GM12864 (cell line): ENCODE measurements around the gene SIPA1L2.

Source experiments
- DNase-seq: peaks from one replicate; pipeline ENCODE4 v3.0.0-alpha.2; 2011; ENCODE audit warnings: low read depth
- H3K4me3 ChIP-seq: 2 replicates; pipeline ENCODE4 v1.5.1; 2011; ENCODE audit warnings: mild to moderate bottlenecking, low read depth, low read length, control low read depth
- TF ChIP-seq, protein P1 (sequence below): IDR thresholded peaks from 2 replicates; pipeline ENCODE4 v1.5.1; 2011; ENCODE audit warnings: low read depth, mild to moderate bottlenecking, moderate library complexity, low read length, control low read depth, inconsistent platforms; ENCODE audit errors: missing control alignments

SIPA1L2 gene, protein sequence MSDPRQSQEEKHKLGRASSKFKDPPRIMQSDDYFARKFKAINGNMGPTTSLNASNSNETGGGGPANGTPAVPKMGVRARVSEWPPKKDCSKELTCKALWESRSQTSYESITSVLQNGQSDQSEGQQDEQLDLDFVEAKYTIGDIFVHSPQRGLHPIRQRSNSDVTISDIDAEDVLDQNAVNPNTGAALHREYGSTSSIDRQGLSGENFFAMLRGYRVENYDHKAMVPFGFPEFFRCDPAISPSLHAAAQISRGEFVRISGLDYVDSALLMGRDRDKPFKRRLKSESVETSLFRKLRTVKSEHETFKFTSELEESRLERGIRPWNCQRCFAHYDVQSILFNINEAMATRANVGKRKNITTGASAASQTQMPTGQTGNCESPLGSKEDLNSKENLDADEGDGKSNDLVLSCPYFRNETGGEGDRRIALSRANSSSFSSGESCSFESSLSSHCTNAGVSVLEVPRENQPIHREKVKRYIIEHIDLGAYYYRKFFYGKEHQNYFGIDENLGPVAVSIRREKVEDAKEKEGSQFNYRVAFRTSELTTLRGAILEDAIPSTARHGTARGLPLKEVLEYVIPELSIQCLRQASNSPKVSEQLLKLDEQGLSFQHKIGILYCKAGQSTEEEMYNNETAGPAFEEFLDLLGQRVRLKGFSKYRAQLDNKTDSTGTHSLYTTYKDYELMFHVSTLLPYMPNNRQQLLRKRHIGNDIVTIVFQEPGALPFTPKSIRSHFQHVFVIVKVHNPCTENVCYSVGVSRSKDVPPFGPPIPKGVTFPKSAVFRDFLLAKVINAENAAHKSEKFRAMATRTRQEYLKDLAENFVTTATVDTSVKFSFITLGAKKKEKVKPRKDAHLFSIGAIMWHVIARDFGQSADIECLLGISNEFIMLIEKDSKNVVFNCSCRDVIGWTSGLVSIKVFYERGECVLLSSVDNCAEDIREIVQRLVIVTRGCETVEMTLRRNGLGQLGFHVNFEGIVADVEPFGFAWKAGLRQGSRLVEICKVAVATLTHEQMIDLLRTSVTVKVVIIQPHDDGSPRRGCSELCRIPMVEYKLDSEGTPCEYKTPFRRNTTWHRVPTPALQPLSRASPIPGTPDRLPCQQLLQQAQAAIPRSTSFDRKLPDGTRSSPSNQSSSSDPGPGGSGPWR (N-terminal part only)

DNA sequence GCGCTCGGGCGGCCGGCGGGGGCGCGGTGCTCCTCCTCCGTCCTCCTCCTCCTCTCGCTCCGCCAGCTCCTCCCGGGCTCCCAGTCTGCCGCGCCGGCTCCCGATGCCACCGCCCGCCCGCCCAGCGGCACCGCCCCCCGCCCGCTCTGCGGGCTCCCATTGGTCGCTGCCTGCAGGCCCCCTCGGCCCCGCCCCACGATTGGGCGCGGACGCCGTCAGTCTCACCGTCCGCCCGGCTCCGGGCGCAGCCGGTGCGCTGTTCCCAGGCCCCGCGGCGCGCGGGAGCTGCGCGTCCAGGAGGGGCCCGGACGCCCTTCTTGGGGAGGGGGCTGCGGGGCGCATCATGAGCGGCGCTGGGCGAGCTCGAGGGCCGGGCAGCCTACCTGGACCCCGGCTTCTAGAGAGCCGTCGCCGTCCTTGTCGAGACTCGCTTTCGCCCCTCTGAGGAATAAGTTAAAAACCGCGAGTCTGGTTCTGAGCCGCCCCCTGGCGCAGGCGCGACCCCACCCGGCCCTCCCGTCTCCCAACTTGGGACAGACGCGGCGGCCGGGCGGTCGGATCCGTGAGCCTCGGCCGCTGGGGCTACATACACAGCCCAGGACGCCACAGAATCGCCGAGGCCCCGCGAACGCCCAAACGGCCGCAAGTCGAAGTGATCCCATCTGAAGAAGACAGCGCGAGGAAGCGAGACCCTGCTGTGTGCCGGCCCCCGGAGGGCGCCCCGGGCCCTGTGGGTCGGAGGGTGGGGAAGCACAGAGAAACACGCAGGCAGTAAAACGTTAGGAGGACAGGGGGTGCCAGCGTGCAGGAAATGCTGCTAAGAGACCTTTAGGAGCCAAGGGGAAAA lies at the start of gene SIPA1L2:
TSS of gene SIPA1L2 (minus strand) at position 87 of the 847 bp plus-strand sequence. CDS start 114,794 bp downstream, outside the sequence.
- TF ChIP-seq, protein P1, sequence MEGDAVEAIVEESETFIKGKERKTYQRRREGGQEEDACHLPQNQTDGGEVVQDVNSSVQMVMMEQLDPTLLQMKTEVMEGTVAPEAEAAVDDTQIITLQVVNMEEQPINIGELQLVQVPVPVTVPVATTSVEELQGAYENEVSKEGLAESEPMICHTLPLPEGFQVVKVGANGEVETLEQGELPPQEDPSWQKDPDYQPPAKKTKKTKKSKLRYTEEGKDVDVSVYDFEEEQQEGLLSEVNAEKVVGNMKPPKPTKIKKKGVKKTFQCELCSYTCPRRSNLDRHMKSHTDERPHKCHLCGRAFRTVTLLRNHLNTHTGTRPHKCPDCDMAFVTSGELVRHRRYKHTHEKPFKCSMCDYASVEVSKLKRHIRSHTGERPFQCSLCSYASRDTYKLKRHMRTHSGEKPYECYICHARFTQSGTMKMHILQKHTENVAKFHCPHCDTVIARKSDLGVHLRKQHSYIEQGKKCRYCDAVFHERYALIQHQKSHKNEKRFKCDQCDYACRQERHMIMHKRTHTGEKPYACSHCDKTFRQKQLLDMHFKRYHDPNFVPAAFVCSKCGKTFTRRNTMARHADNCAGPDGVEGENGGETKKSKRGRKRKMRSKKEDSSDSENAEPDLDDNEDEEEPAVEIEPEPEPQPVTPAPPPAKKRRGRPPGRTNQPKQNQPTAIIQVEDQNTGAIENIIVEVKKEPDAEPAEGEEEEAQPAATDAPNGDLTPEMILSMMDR: peak; percentile 40
- H3K4me3 ChIP-seq: peak within 1 kb of the TSS; percentile 67

DNA sequence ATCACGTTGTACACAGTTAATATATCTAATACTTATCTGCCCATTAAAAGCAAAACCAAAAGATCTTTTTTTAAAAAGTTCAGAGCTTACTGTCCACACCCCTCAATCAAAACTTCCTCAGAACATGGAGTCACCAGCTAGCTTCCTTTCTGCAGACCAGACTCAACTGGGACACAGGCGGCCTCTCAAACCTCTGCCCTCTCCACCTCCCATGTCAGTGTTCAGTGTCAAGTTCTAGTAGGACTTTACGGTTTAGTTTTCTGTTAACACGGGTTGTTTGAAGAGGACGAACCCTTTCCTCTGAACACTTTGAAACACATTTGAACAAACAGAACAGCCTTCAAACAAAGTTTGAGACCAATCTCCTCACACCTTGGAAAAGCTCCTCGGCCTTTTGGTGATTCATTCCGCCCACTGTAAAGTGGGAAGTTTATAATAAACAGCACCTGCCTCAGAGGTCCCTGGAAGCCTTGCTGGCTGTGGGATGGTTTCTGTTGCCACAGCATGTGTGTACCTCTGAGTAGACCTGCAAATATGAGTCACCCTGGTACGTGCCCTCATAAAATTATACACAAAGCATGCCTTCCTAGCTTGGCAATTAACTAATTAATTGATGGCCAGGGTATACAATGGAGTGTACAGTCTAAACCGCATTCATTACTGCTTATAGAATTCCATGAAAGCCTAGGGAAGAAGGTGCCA lies 48.4 kb upstream of the SIPA1L2 start:
- TF ChIP-seq, protein P1: no peak
- no peak overlapping the region for H3K4me3 ChIP-seq
- DNase-seq: no peak

More for the DNA sequence above, at the start of gene SIPA1L2:
- DNase-seq: peak; percentile 34

DNA sequence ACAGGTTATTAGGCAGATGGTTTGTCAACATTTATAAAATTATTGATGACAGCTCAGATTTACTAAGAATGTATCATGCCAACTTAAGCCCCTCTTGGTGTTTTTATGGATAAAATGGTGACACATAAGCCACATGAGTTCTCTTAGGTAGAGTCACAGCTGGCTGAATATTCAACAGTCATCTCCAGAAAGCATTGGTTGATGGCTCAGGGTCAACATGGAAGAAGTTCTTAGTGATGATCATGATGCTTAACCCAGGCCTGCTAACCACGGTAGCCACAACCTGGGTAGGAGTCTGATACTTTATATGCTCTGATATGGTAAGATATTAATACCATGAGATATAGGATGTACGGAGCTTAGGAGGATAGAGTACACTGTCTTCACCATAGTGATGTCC lies 46.4 kb upstream of the SIPA1L2 start:
- H3K4me3 ChIP-seq: no peak overlapping the region
- no peak for DNase-seq
- TF ChIP-seq, protein P1: no peak

DNA sequence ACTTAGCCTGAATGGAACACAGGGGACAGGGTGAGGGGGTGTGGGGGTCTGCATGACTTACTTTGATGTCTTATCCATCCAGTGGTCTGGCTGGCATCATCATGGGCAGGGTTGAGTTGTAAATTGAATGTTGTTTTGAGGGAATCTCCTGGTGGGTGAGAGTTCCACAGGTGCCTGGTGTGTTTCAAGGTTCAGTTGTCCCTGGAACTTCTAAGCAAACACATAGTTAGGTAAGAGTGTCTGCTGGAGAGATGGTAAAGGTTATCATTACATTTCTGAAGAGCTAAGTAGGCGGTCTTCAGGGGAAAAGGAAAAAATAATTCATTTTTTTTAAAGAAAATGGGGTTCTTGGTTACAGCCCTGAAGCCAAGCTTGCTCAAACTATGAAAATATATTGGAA lies 46.0 kb upstream of the SIPA1L2 start:
- H3K4me3 ChIP-seq: no peak overlapping the region
- no peak for DNase-seq
- TF ChIP-seq, protein P1: no peak

DNA sequence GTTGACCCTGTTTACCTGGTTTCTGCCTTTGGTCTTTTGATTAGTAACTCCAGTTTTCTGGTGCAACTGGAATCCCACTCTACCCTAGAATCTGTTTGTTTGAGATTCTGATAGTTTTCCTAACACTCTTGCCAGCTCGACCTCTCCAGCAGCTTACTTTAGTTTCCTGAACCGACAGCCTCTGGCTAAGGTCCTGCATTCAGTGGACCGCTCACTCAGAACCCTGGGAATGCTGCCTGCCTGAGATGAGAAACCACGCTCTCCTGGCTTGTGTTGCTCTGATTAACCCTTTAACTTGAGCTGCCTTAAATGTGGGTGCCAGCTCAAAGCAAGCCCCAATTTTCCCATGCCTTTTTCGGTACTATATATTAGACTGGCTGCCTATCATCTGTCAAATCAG lies 45.3 kb upstream of the SIPA1L2 start:
- TF ChIP-seq, protein P1: no peak
- no peak for DNase-seq
- H3K4me3 ChIP-seq: no peak overlapping the region

DNA sequence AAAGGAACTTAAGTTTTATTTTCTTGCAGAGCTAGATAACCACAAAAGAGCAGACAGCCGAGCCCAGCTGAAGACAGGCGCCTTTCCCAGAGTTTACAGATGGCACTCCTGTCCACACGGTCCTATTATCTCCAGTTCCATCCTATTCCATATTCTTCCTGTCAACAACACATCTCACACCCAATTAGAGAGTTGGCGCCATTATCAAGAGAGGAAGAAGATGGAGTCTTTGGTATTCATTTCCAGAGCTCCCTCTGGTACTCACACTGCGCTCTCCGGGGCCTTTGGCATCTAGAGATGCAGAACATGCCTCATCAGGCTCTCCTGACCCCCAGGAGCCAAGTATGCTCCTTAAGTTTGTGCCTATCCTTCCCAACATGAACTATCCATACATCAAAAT lies 43.3 kb upstream of the SIPA1L2 start:
- DNase-seq: no peak
- TF ChIP-seq, protein P1: no peak
- no peak overlapping the region for H3K4me3 ChIP-seq
